ENCODE data around the gene RAPGEF5. TPM values are rescaled to one million over a fixed set of nuclear protein-coding genes. Genes with fewer than 3 reads are reported as not detected.

Gene RAPGEF5
- total and polyA plus RNA-seq, 2 donors (not counting 3 experiments of a cell fraction or from before 2014, with no cell fraction given) = 10.0 to 43.2 TPM

DNA sequence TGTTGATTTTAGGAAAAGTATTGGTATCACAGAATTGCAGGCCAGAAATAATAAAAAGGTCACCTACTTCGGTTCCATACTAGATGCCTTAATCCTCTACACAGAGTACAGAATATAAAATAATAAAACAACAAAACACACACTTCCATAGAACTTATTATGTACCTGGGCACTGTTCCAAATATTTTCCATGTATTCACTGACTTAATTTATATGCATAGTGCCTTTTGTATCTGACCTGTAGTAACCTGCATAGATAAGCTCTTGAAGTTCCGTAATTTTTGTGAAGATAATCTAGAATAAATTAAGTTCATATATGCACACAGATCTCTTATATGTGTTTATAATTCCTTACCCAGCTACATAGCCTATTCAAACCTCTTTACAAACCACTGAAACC lies 78.3 kb downstream of the RAPGEF5 start:
- Histone ChIP-seq H3K9ac (replicated peaks; ENCODE audit: extremely low read depth, insufficient read depth, low read length) (no peak overlapping the region), H3K9me3 (replicated peaks; ENCODE audit: control insufficient read depth, insufficient read depth, low read length) (no peaks in the 10 kb centered on the region), H3K79me2 (ENCODE audit: control insufficient read depth, insufficient read depth, low read length) (no peaks in the 10 kb centered on the region), H3K27me3 (ENCODE audit: control insufficient read depth in 2 of 2, insufficient read depth in 2 of 2, low read length in 2 of 2) (no peaks in the 10 kb centered on the region), H3K4me3 (replicated peaks in 1 of 3; ENCODE audit: insufficient read depth in 1 of 3, low read depth in 1 of 3, low read length in 3 of 3) (no peak overlapping the region), H3K4me2 (ENCODE audit: insufficient read depth, low read length) (no peak overlapping the region), H4K20me1 (replicated peaks; ENCODE audit: control insufficient read depth, extremely low read depth, insufficient read depth, low read length) (no peaks in the 10 kb centered on the region), H3K4me1 (ENCODE audit: control insufficient read depth, extremely low read depth, insufficient read depth, low read length) (no peaks in the 10 kb centered on the region), H2AFZ (ENCODE audit: low read depth, low read length) (no peak overlapping the region), H3K36me3 (ENCODE audit: control insufficient read depth in 2 of 2, extremely low read depth in 1 of 2, insufficient read depth in 2 of 2, low read length in 2 of 2) (no peaks in the 10 kb centered on the region), H3K9me1 (replicated peaks; ENCODE audit: control insufficient read depth, extremely low read depth, insufficient read depth, low read length) (no peaks in the 10 kb centered on the region), H3K27ac (ENCODE audit: insufficient read depth, low read depth, low read length) (no peak overlapping the region)
- ChIA-PET POLR2A (no interaction called here), CTCF (interaction anchor here (0.5 to 1.7 kb wide), 4 partner anchors 10 to 169 kb away, joined by 3 read pairs; no protein-coding TSS in a partner anchor)
- no TSS peak for BruUV-seq (replicated peaks)
- peak; percentile 15 for FAIRE-seq
- dilution Hi-C loops (cut with MboI; ENCODE audit: extremely low pct_ligation_motif_present, low sequenced_read_pairs) (no loop called here), intact Hi-C loops (cut with micrococcal nuclease) (no loop called here)
- peak; percentile 59 for DNase-seq (ENCODE audit: low read depth, low spot score)
- no peak for TF ChIP-seq POLR2AphosphoS5 (IDR thresholded peaks at IDR 0.05; ENCODE audit: insufficient read depth, low read depth, low read length)
- TF ChIP-seq JUN (IDR thresholded peaks at IDR 0.05; ENCODE audit: borderline replicate concordance, insufficient read depth, insufficient read length, low read depth) = no peak
- TF ChIP-seq GATA2 (IDR thresholded peaks at IDR 0.05; ENCODE audit: insufficient read depth, insufficient read length, low read depth, low read length) = no peak
- TF ChIP-seq, protein P1, sequence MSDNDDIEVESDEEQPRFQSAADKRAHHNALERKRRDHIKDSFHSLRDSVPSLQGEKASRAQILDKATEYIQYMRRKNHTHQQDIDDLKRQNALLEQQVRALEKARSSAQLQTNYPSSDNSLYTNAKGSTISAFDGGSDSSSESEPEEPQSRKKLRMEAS (IDR thresholded peaks at IDR 0.05; ENCODE audit: insufficient read depth, insufficient read length) = no peak
- TF ChIP-seq EZH2 (IDR thresholded peaks at IDR 0.05; ENCODE audit: borderline replicate concordance, low read depth, low read length, severe bottlenecking) = no peak
- no peak for TF ChIP-seq MYC (IDR thresholded peaks at IDR 0.05; ENCODE audit: low read depth, low read length)
- no peak for TF ChIP-seq FOS (IDR thresholded peaks at IDR 0.05; ENCODE audit: borderline replicate concordance, insufficient read depth, low read length)
- TF ChIP-seq, protein P2, sequence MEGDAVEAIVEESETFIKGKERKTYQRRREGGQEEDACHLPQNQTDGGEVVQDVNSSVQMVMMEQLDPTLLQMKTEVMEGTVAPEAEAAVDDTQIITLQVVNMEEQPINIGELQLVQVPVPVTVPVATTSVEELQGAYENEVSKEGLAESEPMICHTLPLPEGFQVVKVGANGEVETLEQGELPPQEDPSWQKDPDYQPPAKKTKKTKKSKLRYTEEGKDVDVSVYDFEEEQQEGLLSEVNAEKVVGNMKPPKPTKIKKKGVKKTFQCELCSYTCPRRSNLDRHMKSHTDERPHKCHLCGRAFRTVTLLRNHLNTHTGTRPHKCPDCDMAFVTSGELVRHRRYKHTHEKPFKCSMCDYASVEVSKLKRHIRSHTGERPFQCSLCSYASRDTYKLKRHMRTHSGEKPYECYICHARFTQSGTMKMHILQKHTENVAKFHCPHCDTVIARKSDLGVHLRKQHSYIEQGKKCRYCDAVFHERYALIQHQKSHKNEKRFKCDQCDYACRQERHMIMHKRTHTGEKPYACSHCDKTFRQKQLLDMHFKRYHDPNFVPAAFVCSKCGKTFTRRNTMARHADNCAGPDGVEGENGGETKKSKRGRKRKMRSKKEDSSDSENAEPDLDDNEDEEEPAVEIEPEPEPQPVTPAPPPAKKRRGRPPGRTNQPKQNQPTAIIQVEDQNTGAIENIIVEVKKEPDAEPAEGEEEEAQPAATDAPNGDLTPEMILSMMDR (IDR thresholded peaks at IDR 0.05; ENCODE audit: extremely low read depth in 1 of 2, insufficient read depth in 1 of 2, low read depth in 1 of 2, low read length in 2 of 2) = no peak
- no peak for TF ChIP-seq POLR2A (IDR thresholded peaks at IDR 0.05; ENCODE audit: low read depth, low read length)

All from endothelial cell of umbilical vein (primary cell).